HAP-1 (cell line): ENCODE data around the gene THBD.
A peak's percentile ranks its signal among the peaks of the same experiment; 100 is the strongest.

Experiments
- DNase-seq, 2 experiments: peaks; one replicate each; pipeline ENCODE4 v3.0.0-alpha.2; 2016 to 2020; ENCODE audit warnings: low spot score in 2 of 2
- H3K27me3 ChIP-seq: fragments of 250-450 bp; sonication (Bioruptor Pico); 2 replicates; pipeline ENCODE4 v1.5.1; 2020; ENCODE audit warnings: low read depth, mild to moderate bottlenecking, moderate library complexity
- H3K36me3 ChIP-seq: fragments of 250-450 bp; sonication (Bioruptor Pico); replicated peaks from 2 replicates; pipeline ENCODE4 v1.5.1; 2020; ENCODE audit warnings: mild to moderate bottlenecking
- H3K4me1 ChIP-seq: fragments of 250-450 bp; sonication (Bioruptor Pico); 2 replicates; pipeline ENCODE4 v1.5.1; 2020; ENCODE audit warnings: mild to moderate bottlenecking
- H3K4me3 ChIP-seq: fragments of 250-450 bp; sonication (Bioruptor Pico); 2 replicates; pipeline ENCODE4 v1.5.1; 2020; ENCODE audit warnings: mild to moderate bottlenecking, moderate library complexity
- H3K9me3 ChIP-seq: fragments of 250-450 bp; sonication (Bioruptor Pico); 2 replicates; pipeline ENCODE4 v1.5.1; 2020; ENCODE audit warnings: mild to moderate bottlenecking, moderate library complexity
- in situ Hi-C: fragments of 300-500 bp; cut with MboI; formaldehyde crosslinking; loops from 3 replicates; pipeline ENCODE4 v1.14.3; 2020; ENCODE audit warnings: low sequenced_read_pairs, inconsistent platforms, mixed read lengths

THBD gene

DNA sequence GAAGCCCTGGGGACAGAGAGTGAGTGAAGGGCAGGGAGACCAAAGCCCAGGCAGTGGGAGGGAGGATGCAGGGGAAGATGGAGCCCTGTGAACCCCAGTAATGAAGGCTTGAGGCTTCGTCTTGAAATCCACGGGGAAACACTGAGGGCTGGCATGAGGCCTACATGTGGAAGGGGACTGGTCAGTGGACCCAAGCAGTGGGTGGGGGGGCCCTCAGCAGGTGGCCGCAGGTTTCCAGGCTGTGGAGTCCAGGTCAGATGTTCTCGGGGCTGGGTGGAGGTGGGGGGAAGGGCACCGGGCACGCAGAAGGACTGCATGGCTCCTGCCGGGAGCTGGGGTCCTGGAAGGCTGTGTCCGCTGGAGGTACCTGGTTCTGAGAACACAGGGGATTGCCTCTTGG lies 39.4 kb upstream of the THBD start:
- Histone ChIP-seq H3K36me3 (no peaks in the 10 kb centered on the region), H3K4me3 (no peak overlapping the region), H3K27me3 (no peaks in the 10 kb centered on the region), H3K9me3 (no peaks in the 10 kb centered on the region), H3K4me1 (no peaks in the 10 kb centered on the region)
- no peak for DNase-seq
- in situ Hi-C loops: no loop called here

DNA sequence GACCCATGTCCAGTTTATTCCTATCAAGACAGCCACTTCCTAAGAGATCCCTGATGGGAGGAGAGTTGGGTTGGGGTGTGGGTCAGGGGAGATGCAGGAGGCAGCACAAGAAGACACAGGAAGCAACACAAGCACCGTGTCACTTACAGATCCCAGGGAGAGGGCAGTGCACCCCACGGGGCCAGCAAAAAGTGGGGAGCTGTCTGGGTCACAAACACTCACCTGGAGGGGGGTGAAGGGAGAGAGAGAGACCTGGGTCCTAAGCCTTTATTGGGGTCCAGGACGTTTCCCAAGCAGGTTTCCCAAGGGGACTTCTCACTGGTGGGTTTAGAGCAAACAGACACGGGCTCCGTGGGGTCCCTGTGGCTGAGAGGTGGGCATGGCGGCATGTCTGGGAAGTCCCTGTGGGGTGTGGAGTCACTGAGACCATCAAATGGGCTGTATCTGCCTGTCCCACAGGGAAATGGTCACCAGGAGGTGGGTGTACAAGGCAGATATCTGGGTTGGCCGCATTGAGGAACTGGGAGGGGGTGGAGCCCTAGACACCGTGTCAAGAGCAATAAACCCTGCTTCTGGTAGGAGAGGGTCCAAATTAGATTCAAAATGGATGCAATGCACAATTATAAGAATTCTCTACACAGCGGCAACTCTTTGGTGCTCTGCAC lies 38.2 kb upstream of the THBD start:
- in situ Hi-C loops: no loop called here
- H3K27me3 ChIP-seq: no peaks in the 10 kb centered on the region
- no peak for DNase-seq
- H3K36me3 ChIP-seq: no peaks in the 10 kb centered on the region
- H3K4me3 ChIP-seq: no peak overlapping the region
- no peaks in the 10 kb centered on the region for H3K4me1 ChIP-seq
- no peaks in the 10 kb centered on the region for H3K9me3 ChIP-seq

DNA sequence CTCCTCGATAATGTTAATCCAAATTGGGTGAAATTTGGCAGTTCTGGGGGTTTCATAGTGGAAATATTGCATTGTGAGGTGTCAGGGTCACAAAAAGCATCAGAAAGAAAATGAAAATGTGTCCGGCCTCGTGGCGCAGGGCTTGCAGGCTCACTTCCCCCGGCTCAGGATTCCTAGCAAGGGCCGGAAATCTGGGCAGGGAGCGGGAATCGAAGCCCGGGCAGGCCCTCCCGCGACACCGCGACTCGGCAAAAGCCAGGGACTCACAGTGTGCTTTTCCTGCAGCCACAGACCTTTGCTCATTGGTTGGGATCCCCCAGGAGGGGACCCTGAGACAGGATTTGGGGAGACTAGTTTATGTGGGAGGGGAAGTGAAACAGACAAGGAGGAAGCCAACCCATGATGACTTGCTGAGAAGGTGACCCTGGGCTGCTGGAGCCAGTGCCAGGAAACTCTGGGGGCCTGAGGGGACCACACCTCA lies 37.5 kb upstream of the THBD start:
- Histone ChIP-seq H3K4me1 (no peaks in the 10 kb centered on the region), H3K36me3 (no peaks in the 10 kb centered on the region), H3K27me3 (no peaks in the 10 kb centered on the region), H3K9me3 (no peaks in the 10 kb centered on the region), H3K4me3 (no peak overlapping the region)
- in situ Hi-C loops: no loop called here
- DNase-seq: no peak

DNA sequence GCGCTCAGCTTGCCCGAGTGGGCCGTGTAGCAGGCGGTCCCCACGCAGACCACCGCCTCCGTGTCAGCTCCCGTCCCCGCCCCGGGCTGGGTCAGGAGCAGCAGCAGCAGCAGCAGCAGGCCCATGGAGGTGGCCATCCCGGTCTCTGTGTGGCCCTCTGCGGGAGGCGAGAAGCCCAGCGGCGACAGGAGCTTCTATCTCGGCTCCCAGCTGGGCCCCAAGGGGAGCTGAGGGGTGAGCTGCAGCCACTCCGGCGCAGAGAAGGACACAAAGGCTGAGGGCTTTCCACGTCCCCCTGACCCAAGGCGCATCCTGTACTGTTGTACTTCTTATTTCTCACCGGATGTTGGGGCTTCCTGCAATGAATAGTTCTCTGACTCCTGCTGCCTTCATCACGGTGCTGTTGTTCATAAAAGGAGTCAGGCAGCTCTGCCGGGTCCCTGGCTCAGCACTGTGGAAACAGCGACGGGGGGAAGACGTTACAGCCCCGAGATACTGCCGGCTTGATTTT lies 36.6 kb upstream of the THBD start, which contains the start of gene CD93:
Gene CD93 (minus strand): TSS at position 269 of the 511 bp plus-strand sequence. CDS start 132 bp downstream, at position 137.
- in situ Hi-C loops: no loop called here
- DNase-seq: no peak
- no peak within 1 kb of the TSS for H3K4me3 ChIP-seq

DNA sequence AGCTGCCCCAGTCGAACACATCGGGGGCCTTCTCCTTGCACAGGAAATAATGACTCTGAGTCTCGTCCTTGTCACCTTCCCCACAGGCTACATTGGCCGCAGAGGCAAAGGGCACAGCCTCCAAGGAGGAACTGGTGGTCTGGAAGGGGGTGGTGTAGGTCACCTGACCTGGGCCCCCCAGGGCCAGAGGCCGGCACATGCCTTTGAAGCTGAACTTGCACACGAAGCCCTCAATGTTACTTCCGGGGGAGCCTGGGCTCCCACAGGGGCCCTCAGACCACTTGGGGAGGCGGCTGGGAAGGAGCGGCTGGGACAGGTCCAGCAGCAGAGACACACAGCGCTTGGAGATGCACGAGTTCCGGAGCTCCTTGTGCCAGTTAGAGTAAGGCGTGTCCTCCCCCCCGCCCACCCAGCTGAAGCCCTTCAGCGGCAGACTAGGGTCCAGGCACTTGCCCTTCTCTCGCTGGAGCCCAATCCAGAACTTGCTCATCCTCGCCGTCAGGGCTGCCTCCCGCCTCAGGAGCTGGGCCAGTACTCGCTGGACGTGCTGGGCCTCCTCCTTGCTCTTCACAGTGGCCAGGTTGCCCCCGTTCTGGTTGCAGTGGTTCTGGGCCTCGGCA lies 36.1 kb upstream of the THBD start:
- in situ Hi-C loops: no loop called here
- DNase-seq: no peak
- H3K36me3 ChIP-seq: no peaks in the 10 kb centered on the region
- H3K4me1 ChIP-seq: no peaks in the 10 kb centered on the region
- H3K9me3 ChIP-seq: no peaks in the 10 kb centered on the region
- no peaks in the 10 kb centered on the region for H3K27me3 ChIP-seq
- H3K4me3 ChIP-seq: no peak overlapping the region

More for the DNA sequence above, 36.6 kb upstream of the THBD start, which contains the start of gene CD93:
- H3K9me3 ChIP-seq: no peaks in the 10 kb centered on the region
- no peaks in the 10 kb centered on the region for H3K27me3 ChIP-seq
- no peaks in the 10 kb centered on the region for H3K4me1 ChIP-seq
- no peaks in the 10 kb centered on the region for H3K36me3 ChIP-seq

DNA sequence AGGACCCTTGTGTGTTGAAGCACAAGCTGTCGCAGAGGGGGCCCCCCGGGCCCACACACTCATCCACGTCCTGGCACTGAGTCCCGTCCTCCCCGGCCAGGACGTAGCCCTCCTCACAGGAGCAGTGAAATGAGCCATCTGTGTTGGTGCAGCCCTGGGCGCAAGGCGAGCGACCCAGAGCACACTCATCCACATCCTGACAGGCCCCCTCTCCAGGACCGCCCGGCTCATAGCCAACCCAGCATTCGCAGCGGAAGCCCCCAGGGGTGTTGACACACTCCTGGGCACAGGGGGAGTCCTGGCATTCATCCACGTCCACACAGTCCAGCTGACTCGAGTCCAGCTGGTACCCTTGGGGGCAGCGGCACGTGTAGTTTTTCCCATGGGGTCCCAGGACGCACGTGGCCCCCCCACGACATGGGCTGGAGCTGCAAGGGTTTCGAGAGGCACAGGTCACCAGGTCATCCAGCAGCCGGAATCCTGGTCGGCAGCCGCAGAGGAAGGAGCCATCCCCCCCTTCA lies 35.4 kb upstream of the THBD start:
- no peaks in the 10 kb centered on the region for H3K4me1 ChIP-seq
- H3K27me3 ChIP-seq: no peaks in the 10 kb centered on the region
- no peaks in the 10 kb centered on the region for H3K9me3 ChIP-seq
- in situ Hi-C loops: no loop called here
- no peak for DNase-seq
- H3K36me3 ChIP-seq: no peaks in the 10 kb centered on the region
- no peak overlapping the region for H3K4me3 ChIP-seq

DNA sequence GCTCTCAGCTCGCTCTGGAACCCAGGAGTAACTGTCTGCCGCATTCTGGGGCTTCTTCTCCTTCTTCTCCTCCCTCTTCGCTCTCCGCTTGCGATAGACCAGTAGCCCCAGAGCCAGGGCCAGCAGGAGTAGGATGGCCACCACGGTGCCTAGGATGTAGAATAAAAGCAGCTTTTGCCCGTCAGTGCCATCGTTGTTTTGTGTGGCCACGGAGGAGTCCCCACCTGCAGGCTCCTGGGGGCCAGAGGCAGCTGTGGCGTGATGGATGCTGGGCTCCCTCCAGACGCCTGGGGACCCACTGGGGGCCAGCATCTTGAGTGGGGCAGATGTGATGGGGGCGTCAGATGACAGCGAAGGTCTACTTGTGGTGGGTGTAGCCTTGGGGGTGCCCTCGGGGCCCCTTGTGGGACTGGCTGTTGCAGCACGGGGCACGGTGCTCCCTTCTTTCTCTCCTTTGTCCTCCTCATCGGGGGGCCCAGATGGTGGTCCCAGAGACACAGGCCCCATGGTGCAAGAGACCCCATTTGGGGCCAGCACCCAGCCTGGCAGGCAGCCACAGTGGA lies 34.9 kb upstream of the THBD start:
- in situ Hi-C loops: no loop called here
- Histone ChIP-seq H3K4me1 (no peaks in the 10 kb centered on the region), H3K27me3 (no peaks in the 10 kb centered on the region), H3K9me3 (no peaks in the 10 kb centered on the region), H3K4me3 (no peak overlapping the region), H3K36me3 (no peaks in the 10 kb centered on the region)
- DNase-seq: no peak

DNA sequence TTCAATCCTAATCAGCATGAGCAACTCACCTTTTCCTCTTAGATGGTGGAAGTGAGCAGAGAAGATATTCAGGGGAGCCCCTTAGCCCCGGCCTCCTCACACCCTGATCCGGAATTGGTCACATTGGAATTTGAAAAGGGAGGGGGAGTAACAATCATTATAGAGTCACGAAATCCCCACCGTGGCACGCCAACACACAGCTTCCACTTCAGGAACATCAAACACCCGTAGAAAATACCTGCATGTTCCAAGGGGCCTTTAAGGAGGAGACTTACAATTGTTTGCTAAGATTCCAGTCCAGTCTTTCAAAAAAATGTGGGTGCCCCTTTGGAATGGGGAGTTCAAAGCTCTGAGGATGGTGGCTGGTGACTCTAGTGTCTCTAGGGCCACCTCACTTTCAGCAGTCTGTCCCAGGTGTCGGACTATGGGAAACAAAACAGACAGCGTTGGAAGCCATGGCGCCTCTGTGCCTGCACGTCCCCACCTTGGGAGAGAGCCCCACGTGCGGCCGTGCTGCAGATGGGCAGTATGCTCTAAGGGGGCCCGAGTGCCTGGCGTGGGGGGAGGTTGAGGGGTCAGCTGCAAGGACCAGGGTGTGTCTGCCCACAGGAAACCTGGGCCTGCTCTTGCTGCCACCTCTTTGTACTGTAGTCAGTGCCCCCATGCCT lies 34.2 kb upstream of the THBD start:
- no peak for DNase-seq
- in situ Hi-C loops: no loop called here

DNA sequence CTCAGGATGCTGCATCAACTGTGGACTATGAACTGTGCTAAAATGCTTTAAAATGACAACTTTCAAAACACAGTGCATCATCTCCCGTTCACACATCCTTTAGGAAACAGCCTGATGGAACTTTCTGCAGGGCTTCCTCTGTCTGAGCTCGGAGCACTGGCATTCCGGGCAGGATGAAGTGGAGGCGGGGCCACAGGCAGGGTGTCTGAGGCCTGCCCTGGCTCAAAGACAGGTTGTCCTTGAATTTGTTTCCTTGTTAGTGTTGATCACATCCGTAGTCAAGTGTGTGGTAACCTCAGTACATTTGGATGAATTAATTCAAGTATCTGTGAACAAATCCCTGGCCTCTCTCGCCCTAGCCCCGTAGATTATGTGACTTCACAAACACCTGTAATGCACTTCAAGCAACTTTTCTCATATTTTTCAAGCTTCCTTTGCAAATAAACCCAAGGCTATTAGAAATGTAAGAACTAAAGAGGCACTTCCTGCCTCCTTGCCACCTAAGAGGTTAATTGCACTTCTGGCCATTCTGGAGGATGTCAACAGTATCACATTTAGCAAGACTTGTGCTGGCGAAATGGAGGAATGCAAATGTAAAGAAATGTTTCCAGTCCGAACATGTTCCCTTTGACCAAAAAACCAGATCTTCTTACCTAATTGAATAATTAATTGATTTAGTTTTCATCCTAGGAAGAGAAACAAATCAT lies 33.5 kb upstream of the THBD start:
- Histone ChIP-seq H3K9me3 (no peaks in the 10 kb centered on the region), H3K27me3 (no peaks in the 10 kb centered on the region), H3K36me3 (no peaks in the 10 kb centered on the region), H3K4me1 (no peaks in the 10 kb centered on the region), H3K4me3 (no peak overlapping the region)
- DNase-seq: no peak
- in situ Hi-C loops: no loop called here

More for the DNA sequence above, 34.2 kb upstream of the THBD start:
- Histone ChIP-seq H3K27me3 (no peaks in the 10 kb centered on the region), H3K36me3 (no peaks in the 10 kb centered on the region), H3K4me3 (no peak overlapping the region), H3K4me1 (no peaks in the 10 kb centered on the region), H3K9me3 (no peaks in the 10 kb centered on the region)

DNA sequence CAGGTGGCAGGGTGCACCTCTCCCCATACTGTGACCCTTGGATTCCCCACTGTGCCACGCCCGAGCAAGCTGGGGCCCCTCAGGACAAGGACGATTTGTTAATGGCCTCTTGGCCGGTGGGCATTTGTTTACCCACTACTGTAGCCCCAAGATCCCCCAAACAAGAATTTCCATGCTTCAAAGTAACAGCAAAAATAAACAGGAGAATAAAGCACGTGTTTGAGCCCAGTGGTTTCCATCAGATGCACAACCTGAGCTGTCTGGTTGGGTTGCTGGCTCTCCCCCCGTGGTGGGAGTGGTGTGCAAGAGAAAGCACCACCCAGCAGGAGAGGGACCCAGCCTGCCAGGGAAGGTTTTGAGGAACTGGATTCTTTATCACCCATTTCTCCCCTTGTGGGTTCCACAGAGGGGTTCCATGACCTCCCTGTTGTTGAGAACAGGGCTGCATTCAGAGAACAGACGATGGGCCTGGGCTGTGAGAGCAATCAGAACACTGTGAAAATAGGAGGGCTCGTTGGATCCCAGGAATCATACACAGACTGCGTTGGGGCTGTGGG lies 31.9 kb upstream of the THBD start:
- Histone ChIP-seq H3K4me3 (no peak overlapping the region), H3K27me3 (no peaks in the 10 kb centered on the region), H3K9me3 (no peaks in the 10 kb centered on the region), H3K36me3 (no peaks in the 10 kb centered on the region), H3K4me1 (no peaks in the 10 kb centered on the region)
- in situ Hi-C loops: no loop called here
- DNase-seq: no peak

DNA sequence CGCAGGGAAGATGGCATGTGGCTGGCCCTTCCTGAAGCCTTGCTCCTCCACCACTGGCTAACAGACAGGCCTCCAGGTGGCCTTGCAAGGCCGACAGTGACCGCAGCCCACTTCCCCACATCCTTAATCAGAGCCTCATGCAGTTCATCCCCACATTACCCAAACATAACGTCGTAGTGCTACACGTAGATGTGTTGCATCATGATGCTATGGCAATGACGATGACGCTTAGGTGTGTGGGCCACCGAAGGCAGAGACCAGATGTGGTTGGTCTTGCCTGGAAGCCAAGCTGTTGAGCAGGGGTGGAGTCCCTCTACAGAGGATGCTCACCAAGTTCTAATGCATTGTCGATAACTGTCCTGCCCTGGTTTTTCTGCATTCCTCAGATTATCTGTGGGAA lies 31.0 kb upstream of the THBD start:
- Histone ChIP-seq H3K4me3 (no peak overlapping the region), H3K27me3 (no peaks in the 10 kb centered on the region), H3K4me1 (no peaks in the 10 kb centered on the region), H3K36me3 (no peaks in the 10 kb centered on the region), H3K9me3 (no peaks in the 10 kb centered on the region)
- in situ Hi-C loops: no loop called here
- DNase-seq: no peak

DNA sequence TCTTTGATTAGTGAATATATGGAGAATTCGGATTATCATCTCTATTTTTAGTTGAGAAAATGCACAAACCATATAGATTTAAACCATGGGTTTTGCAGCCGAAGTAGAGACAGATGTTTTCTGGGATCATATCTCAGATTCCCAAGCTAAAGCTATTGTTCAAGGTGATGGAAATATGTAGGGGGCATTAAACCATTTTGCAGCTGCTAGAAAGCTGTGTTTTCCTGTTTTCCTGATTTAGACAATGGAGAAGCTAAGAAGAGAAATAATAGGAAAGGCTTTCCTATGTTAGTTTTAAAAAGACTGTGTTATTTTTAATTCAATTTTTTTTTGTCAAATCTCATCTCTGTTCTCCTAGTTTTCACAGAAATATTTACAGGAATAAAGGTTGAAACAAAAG lies 30.5 kb upstream of the THBD start:
- Histone ChIP-seq H3K4me3 (no peak overlapping the region), H3K36me3 (no peaks in the 10 kb centered on the region), H3K9me3 (no peaks in the 10 kb centered on the region), H3K27me3 (no peaks in the 10 kb centered on the region), H3K4me1 (no peaks in the 10 kb centered on the region)
- DNase-seq: no peak
- in situ Hi-C loops: no loop called here

DNA sequence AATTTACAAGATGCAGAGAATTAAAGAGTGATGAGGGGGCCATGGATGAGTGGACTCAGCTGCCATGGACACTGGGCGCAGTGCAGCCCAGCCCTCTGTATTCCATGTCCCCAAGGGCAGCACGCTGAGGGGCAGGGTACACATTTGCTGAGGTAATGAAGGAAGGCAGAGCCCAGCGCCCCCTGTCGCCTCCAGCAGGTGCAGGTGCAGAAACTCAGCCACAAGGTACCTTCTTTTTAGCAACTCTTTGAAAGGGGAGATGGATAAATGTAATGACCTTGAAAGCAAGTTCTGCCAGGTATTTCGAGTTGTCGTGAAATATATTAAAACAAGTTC lies 29.5 kb upstream of the THBD start:
- Histone ChIP-seq H3K4me3 (no peak overlapping the region), H3K4me1 (no peaks in the 10 kb centered on the region), H3K27me3 (no peaks in the 10 kb centered on the region), H3K36me3 (no peaks in the 10 kb centered on the region), H3K9me3 (no peaks in the 10 kb centered on the region)
- DNase-seq: peak in 1 of 2 experiments; percentile 19
- in situ Hi-C loops: no loop called here
